ENCODE data around the gene DCAF17. TPM values are rescaled to one million over a fixed set of nuclear protein-coding genes. Genes with fewer than 3 reads are reported as not detected.
"Not testable (repeated sequence)": the region's sequence is repeated elsewhere in the genome, so short reads cannot be mapped to it uniquely, and the experiment has no call there.

The DCAF17 gene
- total RNA-seq, 1 donor from 2014 or later, result 53.8 TPM

- no peak overlapping the region for H3K27ac Mint-ChIP-seq
- peaks cover 2% of the 10 kb centered on the region for H3K27me3 Mint-ChIP-seq (ENCODE audit: insufficient read depth, low read depth)
- peaks cover 1% of the 10 kb centered on the region for H3K36me3 Mint-ChIP-seq
- no peaks in the 10 kb centered on the region for H3K79me2 ChIP-seq (ENCODE audit: low read depth)
- no peak for DNase-seq (ENCODE audit: low spot score)
- H3K4me3 Mint-ChIP-seq, result no peak overlapping the region
- no peak for TF ChIP-seq CTCF (IDR thresholded peaks at IDR 0.05)
- TF ChIP-seq EZH2 (IDR thresholded peaks at IDR 0.05), result no peak
- no peak for TF ChIP-seq EZH2phosphoT487 (IDR thresholded peaks at IDR 0.05)
- no peaks in the 10 kb centered on the region for H3K27me3 ChIP-seq
- no peaks in the 10 kb centered on the region for H3K9me3 ChIP-seq (ENCODE audit: low read depth)
- peaks cover 18% of the 10 kb centered on the region for H3F3A ChIP-seq (ENCODE audit: low read depth)
- H3K9ac ChIP-seq, result no peak overlapping the region
- H4K20me1 ChIP-seq (ENCODE audit: low read depth), result no peaks in the 10 kb centered on the region
- peaks cover 2% of the 10 kb centered on the region for H3K4me1 Mint-ChIP-seq
- H3K4me2 ChIP-seq, result no peak overlapping the region
- H3K36me3 ChIP-seq, result no peaks in the 10 kb centered on the region
- H2AFZ ChIP-seq (replicated peaks), result no peak overlapping the region
- no peak overlapping the region for H3K4me3 ChIP-seq
- H3K9me3 Mint-ChIP-seq, result no peaks in the 10 kb centered on the region
- peaks cover 12% of the 10 kb centered on the region for H3K4me1 ChIP-seq
- H3K27ac ChIP-seq, result no peak overlapping the region
Measured at GRCh38 chr2:171490577-171490976, 56.6 kb downstream of the DCAF17 start.

DNA sequence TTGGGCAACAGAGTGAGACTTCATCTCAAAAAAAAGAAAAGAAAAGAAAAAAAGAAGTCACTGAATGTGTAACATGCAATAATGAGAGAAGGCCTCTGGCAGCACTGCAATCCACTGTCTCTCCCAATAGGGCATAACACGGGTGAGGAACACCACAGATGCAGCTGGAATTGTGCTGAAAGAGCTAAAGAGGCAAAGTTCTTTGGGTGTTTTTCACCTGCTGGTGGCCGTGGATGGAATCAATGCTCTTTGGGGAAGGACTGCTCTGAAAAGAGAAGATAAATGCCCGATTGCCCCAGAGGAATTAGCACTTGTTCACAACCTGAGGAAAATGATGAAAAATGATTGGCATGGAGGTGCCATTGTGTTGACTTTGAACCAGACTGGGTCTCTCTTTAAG, 57.3 kb downstream of the DCAF17 start:
- Histone ChIP-seq H3K4me3 (no peak overlapping the region), H2AFZ (replicated peaks) (no peak overlapping the region), H3K27ac (no peak overlapping the region), H3K4me1 (peaks cover 8% of the 10 kb centered on the region), H3K9ac (no peak overlapping the region), H3F3A (ENCODE audit: low read depth) (peaks cover 18% of the 10 kb centered on the region), H3K4me2 (peak overlapping the region; percentile 45), H3K36me3 (no peaks in the 10 kb centered on the region), H3K9me3 (ENCODE audit: low read depth) (no peaks in the 10 kb centered on the region), H3K79me2 (ENCODE audit: low read depth) (no peaks in the 10 kb centered on the region), H3K27me3 (no peaks in the 10 kb centered on the region), H4K20me1 (ENCODE audit: low read depth) (no peaks in the 10 kb centered on the region)
- H3K4me3 Mint-ChIP-seq, result no peak overlapping the region
- H3K9me3 Mint-ChIP-seq, result no peaks in the 10 kb centered on the region
- H3K4me1 Mint-ChIP-seq, result peaks cover 2% of the 10 kb centered on the region
- TF ChIP-seq EZH2 (IDR thresholded peaks at IDR 0.05) (no peak), EZH2phosphoT487 (IDR thresholded peaks at IDR 0.05) (no peak), CTCF (IDR thresholded peaks at IDR 0.05) (no peak)
- peaks cover 2% of the 10 kb centered on the region for H3K27me3 Mint-ChIP-seq (ENCODE audit: insufficient read depth, low read depth)
- DNase-seq (ENCODE audit: low spot score), result no peak
- H3K27ac Mint-ChIP-seq, result no peak overlapping the region
- H3K36me3 Mint-ChIP-seq, result peaks cover 1% of the 10 kb centered on the region

DNA sequence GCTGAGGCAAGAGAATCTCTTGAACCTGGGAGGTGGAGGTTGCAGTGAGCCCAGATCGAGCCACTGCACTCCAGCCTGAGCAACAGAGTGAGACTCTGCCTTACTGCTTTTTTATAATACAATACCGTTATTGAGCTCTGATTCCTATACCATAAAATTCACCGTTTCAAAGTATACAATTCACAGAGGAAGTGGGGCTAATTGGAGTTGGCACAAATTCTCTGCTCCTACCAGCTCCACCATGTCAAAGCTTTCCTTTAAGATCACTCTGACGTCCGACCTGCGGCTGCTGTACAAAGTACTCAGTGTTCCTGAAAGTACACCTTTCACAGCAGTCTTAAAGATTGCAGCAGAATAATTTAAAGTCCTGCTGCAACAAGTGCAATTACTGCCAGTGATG, 58.6 kb downstream of the DCAF17 start:
- Mint-ChIP-seq H3K4me3 (no peak overlapping the region), H3K27me3 (ENCODE audit: insufficient read depth, low read depth) (peaks cover 2% of the 10 kb centered on the region), H3K27ac (no peak overlapping the region), H3K36me3 (peaks cover 1% of the 10 kb centered on the region), H3K4me1 (peaks cover 2% of the 10 kb centered on the region), H3K9me3 (peaks cover 2% of the 10 kb centered on the region)
- H3K9me3 ChIP-seq (ENCODE audit: low read depth), result no peaks in the 10 kb centered on the region
- no peak overlapping the region for H3K4me3 ChIP-seq
- no peak overlapping the region for H2AFZ ChIP-seq (replicated peaks)
- no peak overlapping the region for H3K9ac ChIP-seq
- no peaks in the 10 kb centered on the region for H3K27me3 ChIP-seq
- H3F3A ChIP-seq (ENCODE audit: low read depth), result peaks cover 18% of the 10 kb centered on the region
- no peaks in the 10 kb centered on the region for H3K79me2 ChIP-seq (ENCODE audit: low read depth)
- no peaks in the 10 kb centered on the region for H3K36me3 ChIP-seq
- DNase-seq (ENCODE audit: low spot score), result no peak
- H3K27ac ChIP-seq, result peak overlapping the region; percentile 46
- H4K20me1 ChIP-seq (ENCODE audit: low read depth), result no peaks in the 10 kb centered on the region
- no peak overlapping the region for H3K4me2 ChIP-seq
- TF ChIP-seq EZH2 (IDR thresholded peaks at IDR 0.05) (no peak), CTCF (IDR thresholded peaks at IDR 0.05) (no peak), EZH2phosphoT487 (IDR thresholded peaks at IDR 0.05) (no peak)
- peaks cover 8% of the 10 kb centered on the region for H3K4me1 ChIP-seq

- not testable (repeated sequence) for H2AFZ ChIP-seq (replicated peaks); H3K36me3 Mint-ChIP-seq; DNase-seq (ENCODE audit: low spot score); H3K27me3 ChIP-seq; H3K4me1 Mint-ChIP-seq; H3F3A ChIP-seq (ENCODE audit: low read depth); H3K4me2 ChIP-seq; H3K27ac Mint-ChIP-seq; H3K4me3 ChIP-seq; H4K20me1 ChIP-seq (ENCODE audit: low read depth); H3K9me3 Mint-ChIP-seq; H3K27me3 Mint-ChIP-seq (ENCODE audit: insufficient read depth, low read depth); H3K36me3 ChIP-seq; H3K4me1 ChIP-seq; H3K9ac ChIP-seq; H3K79me2 ChIP-seq (ENCODE audit: low read depth); H3K4me3 Mint-ChIP-seq; H3K9me3 ChIP-seq (ENCODE audit: low read depth); H3K27ac ChIP-seq
Measured at GRCh38 chr2:171497664-171498063, 63.6 kb downstream of the DCAF17 start.
